ENCODE measurements around the gene FAM120A.

FAM120A gene

GRCh38 chr9:93587651-93588347 lies 136.3 kb downstream of the FAM120A start:
- TF ChIP-seq CTCF (IDR thresholded peaks at IDR 0.05), result no peak
- Histone ChIP-seq H3K27ac (no peak overlapping the region), H3K9me3 (no peaks in the 10 kb centered on the region), H3K4me1 (peaks cover 0 to 67% (median 39%) of the 10 kb centered on the region in 4 donors), H3K27me3 (no peaks in the 10 kb centered on the region), H3K36me3 (no peaks in the 10 kb centered on the region), H3K4me3 (no peak overlapping the region)
- DNase-seq, result no peak
- intact Hi-C loops (cut with DNase I; ENCODE audit: low total_unique reads), result loop anchor here (10.0 kb wide), 1 partner anchor 143 kb away; no protein-coding TSS in a partner anchor

GRCh38 chr9:93588641-93589609 lies 137.4 kb downstream of the FAM120A start:
- DNase-seq, result peak in 1 of 2 donors; percentile 38
- Histone ChIP-seq H3K27me3 (no peaks in the 10 kb centered on the region), H3K4me1 (peaks cover 0 to 76% (median 44%) of the 10 kb centered on the region in 4 donors), H3K4me3 (no peak overlapping the region), H3K9me3 (no peaks in the 10 kb centered on the region), H3K27ac (no peak overlapping the region), H3K36me3 (no peaks in the 10 kb centered on the region)
- intact Hi-C loops (cut with DNase I; ENCODE audit: low total_unique reads), result loop anchor here (10.0 kb wide), 1 partner anchor 144 kb away; no protein-coding TSS in a partner anchor
- TF ChIP-seq CTCF (IDR thresholded peaks at IDR 0.05), result no peak

GRCh38 chr9:93589688-93590087 lies 138.2 kb downstream of the FAM120A start:
- Histone ChIP-seq H3K36me3 (no peaks in the 10 kb centered on the region), H3K4me3 (no peak overlapping the region), H3K27me3 (no peaks in the 10 kb centered on the region), H3K27ac (no peak overlapping the region), H3K9me3 (no peaks in the 10 kb centered on the region), H3K4me1 (peaks cover 0 to 82% (median 48%) of the 10 kb centered on the region in 4 donors)
- no peak for TF ChIP-seq CTCF (IDR thresholded peaks at IDR 0.05)
- peak in 1 of 2 donors; percentile 31 for DNase-seq
- intact Hi-C loops (cut with DNase I; ENCODE audit: low total_unique reads), result loop anchor here (10.0 kb wide), 1 partner anchor 145 kb away; no protein-coding TSS in a partner anchor

GRCh38 chr9:93590609-93591234 lies 139.2 kb downstream of the FAM120A start:
- Histone ChIP-seq H3K4me1 (peaks cover 0 to 80% (median 44%) of the 10 kb centered on the region in 4 donors), H3K9me3 (no peaks in the 10 kb centered on the region), H3K36me3 (no peaks in the 10 kb centered on the region), H3K27ac (no peak overlapping the region), H3K4me3 (no peak overlapping the region), H3K27me3 (no peaks in the 10 kb centered on the region)
- DNase-seq, result peak in 1 of 2 donors; percentile 42
- no peak for TF ChIP-seq CTCF (IDR thresholded peaks at IDR 0.05)
- intact Hi-C loops (cut with DNase I; ENCODE audit: low total_unique reads), result no loop called here

- no peak overlapping the region for H3K4me3 ChIP-seq
- H3K27me3 ChIP-seq, result no peaks in the 10 kb centered on the region
- H3K9me3 ChIP-seq, result no peaks in the 10 kb centered on the region
- no peak for TF ChIP-seq CTCF (IDR thresholded peaks at IDR 0.05)
- no peaks in the 10 kb centered on the region for H3K36me3 ChIP-seq
- peak in 1 of 2 donors; percentile 46 for DNase-seq
- intact Hi-C loops (cut with DNase I; ENCODE audit: low total_unique reads), result no loop called here
- H3K4me1 ChIP-seq, result peaks cover 0 to 73% (median 39%) of the 10 kb centered on the region in 4 donors
- H3K27ac ChIP-seq, result no peak overlapping the region
These were observed 140.0 kb downstream of the FAM120A start for GRCh38 chr9:93591301-93592007.
